GM19324 (cell line): ENCODE data around the gene TTC38.
"Not testable (repeated sequence)": the region's sequence is repeated elsewhere in the genome, so short reads cannot be mapped to it uniquely, and the experiment has no call there.

Experiments used
- ATAC-seq: cut with Tn5 transposase; IDR thresholded peaks from one replicate; pipeline ENCODE4 v1.9.1; 2021; ENCODE audit warnings: mild to moderate bottlenecking, moderate library complexity; ENCODE audit not compliant: unreplicated experiment, low FRiP score

Gene TTC38

DNA sequence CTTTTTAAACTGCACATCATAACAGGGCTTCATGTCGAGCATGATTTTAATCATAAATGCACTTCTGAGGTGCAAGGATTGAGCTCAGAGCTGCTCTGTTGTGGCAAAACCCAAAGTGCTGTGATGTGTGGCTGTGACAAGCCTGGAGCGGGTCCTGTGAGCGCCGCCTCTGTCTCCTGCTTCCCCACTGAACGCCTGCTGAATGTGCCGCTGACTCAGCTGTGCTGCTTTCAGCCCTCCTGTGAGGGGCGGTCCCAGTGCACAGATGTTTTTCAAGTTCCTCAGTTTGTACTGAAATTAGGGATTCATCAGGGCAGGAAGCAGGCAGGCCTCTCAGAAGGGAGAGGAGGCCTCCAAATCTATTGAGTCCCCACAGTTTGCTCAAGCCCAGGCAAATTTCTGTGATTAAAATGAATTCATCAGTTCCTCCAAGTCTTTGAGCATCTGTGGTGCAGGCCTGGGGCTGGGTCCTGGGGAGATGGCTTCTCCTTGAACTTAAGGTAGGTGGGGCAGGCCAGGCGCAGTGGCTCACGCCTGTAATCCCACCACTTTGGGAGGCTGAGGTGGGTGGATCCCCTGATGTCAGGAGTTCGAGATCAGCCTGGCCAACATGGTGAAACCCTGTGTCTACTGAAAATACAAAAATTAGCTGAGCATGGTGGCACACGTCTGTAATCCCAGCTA is 25.9 kb downstream of the TTC38 start:
- ATAC-seq: no peak

DNA sequence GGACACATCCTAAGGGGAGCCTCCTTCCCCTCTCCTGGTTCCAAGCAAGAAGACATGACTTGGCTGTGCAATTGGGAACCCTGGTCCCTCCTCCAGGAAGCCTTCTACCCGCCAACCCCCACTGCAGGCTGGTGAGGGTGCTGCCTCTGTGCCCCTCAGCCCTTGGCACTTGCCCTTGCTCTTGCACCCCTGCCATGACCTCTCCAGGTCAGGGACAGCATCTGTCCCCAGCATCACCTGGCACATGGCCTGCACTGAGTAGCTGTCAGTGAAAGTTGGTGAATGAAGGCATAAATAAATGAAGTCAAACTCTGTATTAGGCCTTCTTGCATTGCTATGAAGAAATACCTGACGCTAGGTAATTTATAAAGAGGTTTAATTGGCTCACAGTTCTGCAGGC is 27.0 kb downstream of the TTC38 start:
- ATAC-seq: no peak

- no peak for ATAC-seq
Observed at GRCh38 chr22:46295277-46295971, 27.6 kb downstream of the TTC38 start.

DNA sequence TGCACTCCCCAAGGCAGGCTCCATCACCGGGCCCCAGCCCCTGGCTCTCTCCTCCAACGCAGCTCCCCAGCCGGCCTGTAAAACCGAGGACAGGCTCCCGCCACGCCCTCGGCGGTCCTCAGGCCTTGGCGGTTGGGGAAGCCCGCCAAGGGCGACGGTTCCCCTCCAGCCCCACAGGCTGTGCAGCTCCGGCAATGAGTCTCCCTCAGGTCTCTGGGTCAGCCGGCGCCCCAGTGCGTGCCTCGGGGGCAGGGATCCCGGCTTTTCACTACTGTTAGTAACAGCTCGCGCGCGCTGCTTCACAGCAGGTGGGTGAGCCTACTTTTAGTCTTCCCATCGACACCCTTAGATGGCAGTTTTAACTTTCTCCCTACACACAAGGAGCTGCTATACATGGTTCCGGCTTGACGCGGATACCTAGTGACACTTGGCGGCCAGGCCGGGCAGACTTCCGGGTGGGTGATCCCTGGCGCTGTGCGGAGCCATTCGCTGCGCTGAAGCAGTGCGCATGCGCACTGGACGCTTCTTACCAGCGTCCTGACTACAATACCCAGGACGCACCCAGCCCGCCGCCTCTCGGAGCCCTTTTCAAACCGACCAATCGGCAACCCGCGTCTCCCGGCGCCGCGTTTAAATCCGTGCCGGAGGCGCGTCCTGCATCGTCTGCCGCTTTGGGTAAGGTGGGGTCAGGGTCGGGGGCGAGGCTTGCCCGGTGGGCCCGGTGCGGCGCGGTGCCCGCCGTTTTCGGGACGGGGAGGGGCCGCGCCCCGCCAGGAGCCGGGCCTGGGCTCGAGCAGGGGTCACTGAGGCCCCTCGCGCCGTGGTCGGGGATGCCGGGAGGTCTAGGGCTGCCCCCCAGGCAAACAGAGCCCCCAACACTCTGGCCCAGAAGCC is 28.7 kb downstream of the TTC38 start, which contains the start of gene GTSE1:
Gene GTSE1 (plus strand): TSS at position 614 of the 894 bp plus-strand sequence. CDS start 531 bp downstream, outside the sequence.
- peak; percentile 93 for ATAC-seq

DNA sequence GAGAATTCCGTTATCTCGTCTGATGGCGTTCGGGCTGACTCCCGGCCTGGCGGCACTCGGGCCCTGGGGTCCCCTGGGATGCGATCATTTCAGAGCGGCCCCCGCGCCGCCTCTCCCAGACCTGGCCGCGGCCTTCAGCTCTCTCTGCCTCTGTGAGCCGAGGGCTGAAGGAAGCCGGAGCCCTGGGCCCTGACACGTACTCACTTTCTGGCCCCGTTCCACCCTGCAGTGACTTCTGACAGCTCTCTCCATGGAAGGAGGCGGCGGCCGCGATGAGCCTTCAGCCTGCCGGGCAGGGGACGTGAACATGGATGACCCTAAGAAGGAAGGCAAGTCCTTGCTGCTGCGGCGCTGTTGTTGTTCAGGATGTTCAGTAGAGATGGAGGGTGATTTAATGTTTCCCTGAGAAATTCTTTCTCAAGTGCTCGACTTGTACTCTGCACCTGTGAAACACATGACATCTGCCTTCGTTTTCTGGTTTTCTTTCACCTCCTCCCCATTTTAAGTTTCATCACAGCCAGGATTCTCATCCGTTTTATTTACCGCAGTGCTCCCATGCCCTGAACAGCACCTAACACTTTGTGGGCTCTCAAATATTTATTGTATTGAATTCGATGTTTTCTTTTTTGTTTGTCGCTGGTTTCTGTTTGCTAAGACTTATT is 29.5 kb downstream of the TTC38 start:
- peak; percentile 23 for ATAC-seq

GRCh38 chr22:46299101-46299500 is 31.3 kb downstream of the TTC38 start:
- ATAC-seq: no peak

- ATAC-seq: no peak
Observed at GRCh38 chr22:46300491-46300890, 32.7 kb downstream of the TTC38 start.

- no peak for ATAC-seq
Observed at GRCh38 chr22:46303347-46303965, 35.6 kb downstream of the TTC38 start.

- no peak for ATAC-seq
Observed at GRCh38 chr22:46308283-46308988, 40.6 kb downstream of the TTC38 start.

DNA sequence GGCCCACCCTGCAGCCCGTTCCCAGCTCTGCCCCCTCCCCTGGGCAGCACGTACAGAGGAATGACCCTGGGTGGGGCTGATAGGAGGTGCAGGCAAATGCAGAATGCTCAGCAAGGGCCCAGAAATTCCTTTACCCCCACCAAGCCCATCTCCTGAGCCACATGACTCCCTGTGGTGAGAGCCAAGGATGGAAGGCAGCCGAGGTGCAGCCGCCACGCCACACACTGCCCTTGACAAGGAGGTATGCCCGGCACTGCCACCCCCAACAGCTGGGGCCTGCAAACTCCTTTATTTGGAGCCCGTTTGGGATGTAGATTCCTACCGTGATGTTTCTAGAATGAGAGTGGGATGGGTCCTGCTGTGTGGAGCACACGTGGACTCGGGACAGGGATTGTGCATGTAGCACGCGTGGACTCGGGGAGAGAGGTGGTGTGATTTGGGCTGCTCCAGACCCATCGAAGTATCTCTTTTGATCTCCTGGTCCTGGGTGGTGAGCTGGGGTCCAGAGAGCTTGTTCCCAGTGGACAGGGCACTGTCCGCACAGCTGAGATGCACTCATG is 41.8 kb downstream of the TTC38 start:
- no peak for ATAC-seq

- no peak for ATAC-seq
Observed at GRCh38 chr22:46312056-46312455, 44.2 kb downstream of the TTC38 start.

DNA sequence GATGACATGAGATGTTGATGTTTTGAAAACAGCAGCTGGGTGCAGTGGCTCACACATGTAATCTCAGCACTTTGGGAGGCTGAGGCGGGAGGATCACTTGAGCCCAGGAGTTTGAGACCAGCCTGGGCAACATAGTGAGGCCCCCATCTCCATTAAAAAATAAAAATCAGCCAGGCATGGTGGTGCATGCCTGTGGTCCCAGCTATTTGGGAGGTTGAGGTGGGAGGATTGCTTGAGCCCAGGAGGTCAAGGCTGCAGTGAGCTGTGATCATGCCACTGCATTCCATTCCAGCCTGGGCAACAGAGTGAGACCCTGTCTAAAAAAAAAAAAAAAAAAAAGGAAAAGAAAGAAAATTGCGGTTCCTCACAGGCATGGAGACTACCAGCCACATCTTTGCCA is 45.0 kb downstream of the TTC38 start:
- ATAC-seq: not testable (repeated sequence)

DNA sequence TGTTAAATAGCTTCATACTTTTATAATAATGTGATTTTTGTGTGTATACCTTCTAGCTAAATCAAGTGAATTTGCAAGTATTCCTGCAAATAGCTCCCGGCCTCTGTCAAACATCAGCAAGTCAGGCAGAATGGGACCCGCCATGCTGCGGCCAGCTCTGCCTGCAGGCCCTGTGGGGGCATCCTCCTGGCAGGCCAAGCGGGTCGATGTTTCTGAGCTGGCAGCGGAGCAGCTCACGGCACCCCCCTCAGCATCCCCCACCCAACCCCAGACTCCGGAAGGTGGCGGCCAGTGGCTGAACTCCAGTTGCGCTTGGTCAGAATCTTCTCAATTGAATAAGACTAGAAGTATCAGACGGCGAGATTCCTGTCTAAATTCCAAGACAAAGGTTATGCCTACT is 48.2 kb downstream of the TTC38 start:
- no peak for ATAC-seq

GRCh38 chr22:46317646-46318045 is 49.8 kb downstream of the TTC38 start:
- ATAC-seq: no peak

- ATAC-seq: no peak
Observed at GRCh38 chr22:46318576-46318975, 50.8 kb downstream of the TTC38 start.

DNA sequence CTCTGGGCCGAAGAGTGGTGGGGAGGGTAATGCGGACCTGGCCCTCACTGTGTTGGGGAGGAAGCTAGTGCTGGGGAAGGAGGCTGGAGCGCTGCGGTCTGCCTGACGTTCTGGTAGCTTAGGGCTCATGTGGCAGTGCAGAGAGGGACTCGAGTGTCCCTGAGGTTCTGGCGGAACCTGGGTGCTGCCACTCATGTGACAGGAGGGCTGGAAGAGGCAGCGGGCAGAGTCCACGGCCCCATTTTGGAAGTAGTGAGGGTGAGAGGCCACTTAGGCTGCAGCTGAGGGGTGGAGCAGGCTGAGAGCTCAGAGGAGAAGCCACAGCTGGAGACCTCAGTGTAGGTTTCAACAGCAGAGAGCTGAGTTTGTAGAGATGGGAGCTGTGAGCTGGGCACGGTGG is 51.5 kb downstream of the TTC38 start:
- ATAC-seq: no peak

GRCh38 chr22:46320166-46320710 is 52.4 kb downstream of the TTC38 start:
- ATAC-seq: no peak

GRCh38 chr22:46320716-46321386 is 53.0 kb downstream of the TTC38 start:
- no peak for ATAC-seq
